ENCODE measurements around the gene ITGA8.

DNA sequence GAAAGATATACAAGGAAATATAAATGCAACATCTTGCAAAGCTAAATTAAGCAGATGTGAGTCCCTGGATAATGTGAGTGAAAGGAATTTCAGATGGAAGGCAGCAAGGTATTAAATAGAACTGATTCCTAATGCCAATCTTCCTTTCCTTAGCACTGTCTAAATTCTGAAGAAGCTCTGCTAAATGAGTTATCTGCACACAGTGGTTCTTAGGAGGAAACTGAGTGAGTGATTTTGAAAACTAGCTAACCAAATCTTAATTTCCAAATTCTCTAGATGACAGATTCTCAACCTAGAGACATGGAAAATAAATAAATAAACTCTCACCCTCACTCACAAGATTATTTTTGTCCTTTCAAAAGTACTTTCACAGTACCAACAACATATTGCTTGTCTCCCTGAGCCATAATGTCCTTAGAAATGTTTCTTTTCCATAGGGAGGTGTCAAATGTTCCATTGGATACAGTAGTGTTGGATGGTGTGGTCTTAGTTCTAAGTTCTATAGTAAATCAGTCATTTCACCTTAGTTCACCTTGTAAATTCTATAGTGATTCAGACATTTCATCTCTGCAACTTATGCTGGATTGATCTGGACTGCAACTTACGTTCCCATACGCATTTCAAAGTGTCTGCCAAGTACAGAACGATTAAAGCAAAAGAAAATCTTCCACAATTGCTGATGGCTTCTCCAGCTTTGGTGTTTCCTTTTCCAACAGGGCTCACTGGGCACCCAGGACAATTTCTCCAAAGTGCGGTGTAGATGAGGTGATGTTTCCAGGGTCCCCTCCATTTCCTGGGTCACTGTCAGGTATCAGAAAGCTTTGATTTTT lies 203.3 kb downstream of the ITGA8 start:
- TF ChIP-seq POLR2A (IDR thresholded peaks at IDR 0.05; ENCODE audit: low read length) (no peak), GATA1 (IDR thresholded peaks at IDR 0.05; ENCODE audit: low read depth, low read length) (no peak)

Measured in erythroblast (primary cell).